Right ventricle myocardium superior (tissue), 1 donor: ENCODE measurements around the gene BIRC2. TPM values are rescaled to one million over a fixed set of nuclear protein-coding genes. Genes with fewer than 3 reads are reported as not detected.
"Not testable (repeated sequence)": the region's sequence is repeated elsewhere in the genome, so short reads cannot be mapped to it uniquely, and the experiment has no call there.

Experiments used
- ATAC-seq: fragments of 200-7000 bp; cut with Tn5 transposase; one replicate; pipeline ENCODE4 v1.9.1; 2020; ENCODE audit warnings: mild to moderate bottlenecking; ENCODE audit not compliant: poor library complexity
- DNase-seq: peaks from one replicate; pipeline ENCODE4 v3.0.0-alpha.2; 2020
- intact Hi-C: fragments of 100-400 bp; cut with DNase I; formaldehyde crosslinking; loops from one replicate; pipeline ENCODE4 v1.11.2; 2022
- long read RNA-seq: library from polyadenylated mRNA; unstranded; transcript quantifications from one replicate; pipeline ENCODE4 v2.0.0, GENCODE V29; 2021
- total RNA-seq: library from RNA; stranded (reverse); fragmentation: NEBNext Ultra II Directional; extraction: Animal tissue kit (Norgen Biotek cat#: 25700); gene quantifications from one replicate; pipeline ENCODE4 v1.2.1, GENCODE V29; 2021
- donor health status: DM: no; HTN: yes; CAD: no; lungs with severe emphysema.

The BIRC2 gene
- total RNA-seq = 30.4 TPM
- long read RNA-seq, full-length matches to known transcripts = 93 of 112 reads
- long read RNA-seq, partial matches to known transcripts = 7 of 112 reads
- long read RNA-seq, other reads (novel, unspliced or antisense) = 12 of 112 reads

- intact Hi-C loops = loop anchor here (10.0 kb wide), 1 partner anchor 62 kb away; no protein-coding TSS in a partner anchor
- DNase-seq (peak; percentile 98), ATAC-seq (peak; percentile 99)
Observed at GRCh38 chr11:102346748-102347461, at the start of gene BIRC2. Gene BIRC2 (plus strand): TSS chr11:102347214. CDS start chr11:102349855, 2,641 bp downstream.

- intact Hi-C loops, DNase-seq, ATAC-seq: not testable (repeated sequence)
Observed at GRCh38 chr11:102300837-102301236, 46.2 kb upstream of the BIRC2 start.

GRCh38 chr11:102302241-102302640 lies 44.8 kb upstream of the BIRC2 start:
- ATAC-seq = no peak
- DNase-seq = no peak
- intact Hi-C loops = no loop called here

DNA sequence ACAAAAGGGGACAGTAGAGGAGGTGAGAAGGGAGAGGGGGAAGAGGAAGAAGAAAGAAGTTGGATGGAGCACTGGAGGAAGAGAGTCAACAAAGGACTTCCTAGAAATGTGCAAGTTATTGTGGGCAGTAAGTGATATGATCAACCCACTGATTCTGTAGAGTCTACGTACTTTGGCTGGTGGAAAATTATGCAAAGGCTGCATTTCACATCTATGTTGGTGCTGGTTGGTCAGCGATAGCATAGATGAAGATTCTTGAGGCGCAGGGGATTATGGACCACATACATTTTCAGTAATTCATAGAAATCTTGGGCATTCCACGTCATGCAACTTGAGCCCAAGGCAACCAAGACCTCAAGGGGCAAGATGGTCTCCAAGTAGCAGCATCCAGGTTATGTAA lies 42.3 kb upstream of the BIRC2 start:
- DNase-seq (no peak), ATAC-seq (no peak)
- intact Hi-C loops = no loop called here

GRCh38 chr11:102305352-102306047 lies 41.5 kb upstream of the BIRC2 start:
- intact Hi-C loops = no loop called here
- ATAC-seq (no peak), DNase-seq (no peak)

DNA sequence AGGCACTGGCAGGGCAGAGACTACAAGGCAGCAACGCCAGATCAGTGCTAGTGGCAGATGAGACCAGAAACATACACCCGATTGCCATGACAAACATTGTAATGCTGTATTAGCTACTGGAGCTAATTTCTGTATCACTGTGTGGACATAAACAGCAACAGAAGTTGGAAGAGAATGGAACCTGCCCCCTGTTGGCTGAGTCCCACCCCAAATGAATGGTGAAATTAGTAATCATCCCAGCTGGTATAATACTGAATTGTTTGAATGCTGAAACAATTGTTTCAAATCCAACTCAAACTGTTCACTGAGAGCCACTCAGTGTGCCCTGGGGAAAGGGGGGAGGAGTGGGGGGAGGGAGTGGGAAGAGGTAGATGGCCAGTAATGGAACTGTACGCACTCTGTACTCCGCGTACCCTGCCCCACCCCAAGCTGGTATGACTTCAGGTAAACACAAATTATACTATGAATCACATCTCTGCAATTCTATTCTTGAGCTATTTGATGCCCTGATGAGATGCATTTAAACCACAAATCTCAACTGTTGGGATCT lies 40.9 kb upstream of the BIRC2 start:
- DNase-seq (no peak), ATAC-seq (peak; percentile 27)
- intact Hi-C loops = no loop called here

DNA sequence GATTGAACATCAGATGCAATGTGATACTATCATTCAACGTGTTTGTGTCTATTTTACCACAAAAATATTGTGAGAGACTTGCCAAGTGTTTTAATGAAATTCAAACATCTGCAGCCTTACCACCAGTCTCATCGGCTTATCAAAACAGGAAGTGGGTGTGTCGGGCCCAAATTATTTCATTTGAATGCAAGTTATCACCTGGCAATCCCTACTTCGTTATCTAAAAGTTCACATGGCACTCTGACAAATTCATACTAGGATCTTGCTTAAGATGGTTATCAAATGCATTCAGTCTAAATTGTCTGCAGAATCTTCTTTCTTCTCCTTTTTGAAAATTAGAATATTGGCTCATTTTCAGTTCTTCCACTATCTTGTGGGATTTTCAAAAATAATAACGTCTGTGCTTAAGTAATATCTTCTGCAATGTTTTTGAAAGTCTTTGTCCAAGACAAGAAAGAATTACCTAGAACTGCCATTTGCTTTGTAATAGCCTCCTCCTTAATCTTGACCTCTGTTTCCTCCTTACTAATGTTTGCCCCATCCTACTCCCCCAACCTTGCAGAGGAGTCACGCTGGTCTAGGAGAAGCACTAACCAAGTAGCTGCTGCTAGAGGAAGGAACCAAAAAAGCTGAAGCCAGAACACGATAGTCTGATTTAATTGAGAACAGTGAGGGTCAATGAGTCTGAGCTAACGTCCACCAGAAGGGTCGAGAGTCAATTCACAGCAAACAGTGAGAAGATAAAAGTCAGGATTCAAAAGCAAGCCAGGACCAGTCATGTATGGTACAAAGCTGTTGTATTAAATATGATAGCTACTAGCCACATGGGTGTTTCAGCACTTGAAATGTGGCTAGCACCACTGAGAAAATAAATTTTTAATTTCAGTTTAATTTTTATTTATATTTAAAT lies 39.9 kb upstream of the BIRC2 start:
- ATAC-seq (no peak), DNase-seq (no peak)
- intact Hi-C loops = no loop called here

DNA sequence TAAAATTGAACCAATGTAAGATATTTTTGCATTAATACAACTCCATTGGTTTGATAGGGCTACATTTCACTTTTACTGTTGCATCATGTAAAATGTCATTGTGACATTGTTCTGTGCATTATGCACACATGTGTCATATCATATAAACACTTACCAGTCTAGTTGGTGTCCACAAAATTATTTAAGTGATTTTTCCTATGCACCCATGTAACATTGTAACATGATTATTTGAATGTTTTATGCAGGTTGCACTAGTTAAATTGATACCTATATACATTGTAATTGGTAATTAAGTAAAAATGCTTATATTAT lies 39.3 kb upstream of the BIRC2 start:
- ATAC-seq (no peak), DNase-seq (no peak)
- intact Hi-C loops = no loop called here

GRCh38 chr11:102309621-102310541 lies 37.1 kb upstream of the BIRC2 start:
- intact Hi-C loops = no loop called here
- no peak for DNase-seq

DNA sequence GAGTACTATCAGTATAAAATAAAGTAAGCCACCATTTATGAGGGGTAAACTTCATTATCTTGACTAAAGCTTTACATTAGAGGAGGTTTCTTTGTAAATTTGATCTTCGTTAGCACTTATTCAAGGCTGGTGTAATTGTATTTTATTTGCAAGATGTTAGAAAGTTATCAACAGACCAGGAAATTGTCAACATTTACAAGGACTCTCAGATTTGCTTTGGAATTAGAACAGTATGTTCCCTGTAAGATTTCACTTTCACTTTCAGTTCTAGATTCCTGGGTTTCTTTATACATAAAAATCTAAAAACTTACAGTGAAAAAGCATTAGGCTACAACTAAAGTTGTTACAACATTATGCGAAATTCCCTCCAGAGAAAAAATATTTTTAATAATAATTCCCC lies 34.3 kb upstream of the BIRC2 start:
- intact Hi-C loops = no loop called here
- ATAC-seq (no peak), DNase-seq (no peak)

More at GRCh38 chr11:102309621-102310541, 37.1 kb upstream of the BIRC2 start:
- ATAC-seq = no peak

- intact Hi-C loops = no loop called here
- DNase-seq (no peak), ATAC-seq (no peak)
Observed at GRCh38 chr11:102313238-102313940, 33.6 kb upstream of the BIRC2 start.

DNA sequence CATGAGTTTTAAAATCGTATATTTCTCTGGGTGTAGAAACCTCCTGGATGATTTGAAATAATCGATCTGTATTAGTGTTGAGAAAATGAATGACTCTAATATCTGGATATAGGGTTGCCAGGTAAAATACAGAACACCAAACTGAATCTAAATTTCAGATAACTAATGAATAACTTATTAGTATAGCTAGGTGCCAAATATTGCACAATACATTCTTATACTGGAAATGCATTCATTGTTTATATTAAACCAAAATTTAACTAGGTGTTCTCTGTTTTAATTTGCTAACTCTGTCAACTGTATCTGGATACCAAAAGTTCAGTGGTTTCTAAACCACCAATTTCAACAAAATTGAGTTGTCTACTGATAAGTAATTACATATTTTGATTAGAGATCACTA lies 32.2 kb upstream of the BIRC2 start:
- intact Hi-C loops = no loop called here
- no peak for ATAC-seq
- DNase-seq = no peak

GRCh38 chr11:102316346-102316904 lies 30.6 kb upstream of the BIRC2 start:
- intact Hi-C loops = no loop called here
- no peak for ATAC-seq
- no peak for DNase-seq

GRCh38 chr11:102317099-102317767 lies 29.8 kb upstream of the BIRC2 start, which contains the start of gene BIRC3:
Gene BIRC3 (plus strand): TSS chr11:102317484. CDS start chr11:102324510, 7,026 bp downstream.
- intact Hi-C loops = no loop called here
- ATAC-seq = peak; percentile 94
- DNase-seq = peak; percentile 86

GRCh38 chr11:102317768-102318103 lies 29.3 kb upstream of the BIRC2 start:
- ATAC-seq (peak; percentile 58), DNase-seq (no peak)
- intact Hi-C loops = no loop called here

DNA sequence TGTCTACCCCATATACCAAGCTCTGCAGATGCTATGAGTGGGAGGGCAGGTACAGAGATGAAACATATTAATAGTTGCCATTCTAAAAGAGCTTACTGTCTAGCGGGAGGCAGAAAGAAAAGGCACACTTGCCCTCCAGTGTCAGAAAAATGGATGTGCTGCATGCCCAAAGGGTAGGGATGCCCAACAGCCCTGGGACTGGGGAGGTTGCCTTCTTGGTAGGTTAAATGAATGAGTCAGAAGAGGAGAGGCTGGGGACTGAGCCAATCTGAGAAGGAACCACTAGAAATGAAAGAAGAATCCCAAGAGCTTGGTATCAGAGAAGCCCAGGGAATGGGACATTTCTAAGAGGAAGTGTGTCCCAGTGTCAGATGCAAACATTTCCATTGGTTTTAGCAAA lies 28.5 kb upstream of the BIRC2 start:
- DNase-seq (no peak), ATAC-seq (no peak)
- intact Hi-C loops = no loop called here

DNA sequence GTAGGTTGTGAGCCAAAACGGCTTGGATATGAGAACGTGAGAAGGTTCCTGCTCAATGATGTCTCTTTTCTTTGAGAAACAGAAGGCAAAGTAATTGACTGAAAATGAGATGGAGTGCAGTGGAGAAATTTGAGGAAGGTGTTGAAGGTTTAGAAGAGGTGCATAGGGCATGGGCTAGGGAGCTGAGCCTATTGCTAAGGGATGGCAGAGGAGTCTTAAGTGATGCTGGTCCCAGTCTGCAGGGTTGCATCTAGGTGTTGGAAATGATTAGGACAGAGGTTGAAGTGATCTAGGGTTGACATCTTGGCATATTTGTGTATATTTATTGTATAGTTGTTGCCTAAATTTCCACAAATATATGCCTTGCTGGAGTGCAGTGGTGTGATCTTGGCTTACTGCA lies 27.5 kb upstream of the BIRC2 start:
- ATAC-seq = no peak

More for the DNA sequence above, 27.5 kb upstream of the BIRC2 start:
- intact Hi-C loops = no loop called here
- DNase-seq = no peak
